ENCODE results near the gene PRDM16. TPM values are rescaled to one million over a fixed set of nuclear protein-coding genes. Genes with fewer than 3 reads are reported as not detected.

Gene PRDM16
- total and polyA plus RNA-seq, 2 of the 4 experiments (the other 2 are of a cell fraction) = 0.02 TPM; not detected in 1

DNA sequence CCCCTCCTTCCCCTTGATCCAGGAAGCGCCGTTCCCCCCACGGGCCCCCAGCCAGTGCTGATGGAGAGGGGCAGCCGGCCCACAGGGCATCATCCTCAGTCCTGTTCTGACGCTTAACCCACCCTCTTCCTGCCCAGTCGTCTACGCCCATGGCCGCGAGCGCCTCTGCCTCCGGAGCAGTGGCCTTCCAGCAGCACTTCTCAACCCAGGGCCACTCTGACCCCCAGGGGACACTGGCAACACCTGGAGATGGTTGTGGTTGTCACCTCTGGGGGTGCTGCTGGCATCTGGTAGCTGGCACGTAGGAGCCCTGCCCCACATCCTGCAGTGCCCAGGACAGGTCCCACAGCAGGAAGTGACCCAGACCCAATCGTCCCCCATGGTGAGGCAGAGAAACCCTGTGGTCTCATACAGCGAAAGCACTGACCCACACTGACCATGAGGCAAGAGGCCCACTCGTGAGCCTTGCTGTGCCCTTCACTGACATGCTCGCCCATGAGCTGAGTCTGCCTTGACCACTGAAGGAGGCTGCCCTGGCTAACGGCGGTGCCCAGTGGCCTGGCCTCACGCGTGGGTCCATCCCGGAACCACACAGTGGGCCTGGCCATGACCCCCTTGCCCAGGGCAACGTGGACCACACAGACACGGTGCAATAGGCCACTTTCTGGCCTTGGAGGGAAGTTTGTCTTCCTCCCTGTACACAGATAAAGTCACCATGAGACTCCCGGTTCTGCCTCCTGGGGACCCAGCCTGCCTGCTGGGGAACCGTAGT lies 288.7 kb downstream of the PRDM16 start:
- Histone ChIP-seq H3K23ac (ENCODE audit: low read depth, low read length) (no peak overlapping the region), H4K5ac (ENCODE audit: low read depth, low read length) (no peak overlapping the region), H3K9ac (ENCODE audit: low read depth, low read length) (no peak overlapping the region), H3K79me1 (ENCODE audit: low read depth in 1 of 2, low read length in 2 of 2) (no peaks in the 10 kb centered on the region), H2AFZ (replicated peaks; ENCODE audit: low read length, poor library complexity) (peak overlapping the region; percentile 21), H2BK20ac (ENCODE audit: low read depth, low read length) (no peak overlapping the region), H3K27ac (ENCODE audit: insufficient read depth, low read length) (no peak overlapping the region), H3K18ac (ENCODE audit: low read depth, low read length) (no peak overlapping the region), H3K9me1 (ENCODE audit: insufficient read depth, low read length) (no peaks in the 10 kb centered on the region), H3K56ac (ENCODE audit: extremely low read depth, insufficient read depth, low read length) (no peak overlapping the region), H4K91ac (ENCODE audit: insufficient read depth, low read depth, low read length) (no peak overlapping the region), H3K36me3 (ENCODE audit: control insufficient read depth, insufficient read depth, low read length) (no peaks in the 10 kb centered on the region), H2BK120ac (ENCODE audit: low read depth, low read length) (no peak overlapping the region), H2AK9ac (replicated peaks; ENCODE audit: low read depth, low read length, poor library complexity) (no peak overlapping the region), H4K8ac (ENCODE audit: low read depth in 2 of 2, low read length in 2 of 2) (no peak overlapping the region), H3K14ac (replicated peaks; ENCODE audit: low read depth, low read length) (no peak overlapping the region), H2AK5ac (ENCODE audit: low read depth, low read length) (no peak overlapping the region), H3K4me3 (ENCODE audit: insufficient read depth, low read depth, low read length) (no peak overlapping the region), H2BK15ac (ENCODE audit: low read depth, low read length) (no peak overlapping the region), H3K9me3 (ENCODE audit: control insufficient read depth, insufficient read depth, low read length) (no peaks in the 10 kb centered on the region; the same call in 1 of the 2 replicates), H2BK5ac (ENCODE audit: low read depth, low read length, poor library complexity, severe bottlenecking) (no peak overlapping the region), H3K27me3 (ENCODE audit: control insufficient read depth, insufficient read depth, low read length) (peaks cover 22% of the 10 kb centered on the region), H3K4me2 (ENCODE audit: low read depth, low read length) (no peak overlapping the region), H3K4me1 (ENCODE audit: control insufficient read depth, insufficient read depth, low read length) (no peaks in the 10 kb centered on the region), H3K4ac (ENCODE audit: low read depth, low read length) (no peak overlapping the region), H4K20me1 (ENCODE audit: insufficient read depth, low read length) (no peaks in the 10 kb centered on the region)
- in situ Hi-C loops (cut with MboI; ENCODE audit: low sequenced_read_pairs) = no loop called here
- dilution Hi-C loops (cut with HindIII; ENCODE audit: low sequenced_read_pairs, unreplicated experiment) = no loop called here
- TF ChIP-seq, protein P1, sequence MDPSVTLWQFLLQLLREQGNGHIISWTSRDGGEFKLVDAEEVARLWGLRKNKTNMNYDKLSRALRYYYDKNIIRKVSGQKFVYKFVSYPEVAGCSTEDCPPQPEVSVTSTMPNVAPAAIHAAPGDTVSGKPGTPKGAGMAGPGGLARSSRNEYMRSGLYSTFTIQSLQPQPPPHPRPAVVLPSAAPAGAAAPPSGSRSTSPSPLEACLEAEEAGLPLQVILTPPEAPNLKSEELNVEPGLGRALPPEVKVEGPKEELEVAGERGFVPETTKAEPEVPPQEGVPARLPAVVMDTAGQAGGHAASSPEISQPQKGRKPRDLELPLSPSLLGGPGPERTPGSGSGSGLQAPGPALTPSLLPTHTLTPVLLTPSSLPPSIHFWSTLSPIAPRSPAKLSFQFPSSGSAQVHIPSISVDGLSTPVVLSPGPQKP (IDR thresholded peaks at IDR 0.05; ENCODE audit: borderline replicate concordance, low read depth, low read length) = no peak
- TF ChIP-seq CHD1 (IDR thresholded peaks at IDR 0.05; ENCODE audit: low read depth, low read length) (no peak), SMC3 (IDR thresholded peaks at IDR 0.05; ENCODE audit: low read depth, low read length) (no peak), RFX5 (IDR thresholded peaks at IDR 0.05; ENCODE audit: low read depth, low read length) (no peak), POLR2A (IDR thresholded peaks at IDR 0.05; ENCODE audit: low read depth, low read length) (no peak), RCOR1 (IDR thresholded peaks at IDR 0.05; ENCODE audit: insufficient replicate concordance, low read length) (no peak), MAFK (IDR thresholded peaks at IDR 0.05; ENCODE audit: low read depth, low read length) (no peak), NFE2L2 (IDR thresholded peaks at IDR 0.05; ENCODE audit: low read depth, low read length) (no peak), FOS (IDR thresholded peaks at IDR 0.05; ENCODE audit: low read depth, low read length) (no peak), CEBPB (IDR thresholded peaks at IDR 0.05; ENCODE audit: low read depth, low read length) (no peak), MAZ (IDR thresholded peaks at IDR 0.05; ENCODE audit: borderline replicate concordance, low read depth, low read length) (no peak), RAD21 (IDR thresholded peaks at IDR 0.05; ENCODE audit: low read length) (no peak), BHLHE40 (IDR thresholded peaks at IDR 0.05; ENCODE audit: low read depth, low read length) (no peak), MXI1 (IDR thresholded peaks at IDR 0.05; ENCODE audit: borderline replicate concordance, low read depth, low read length) (no peak)
- TF ChIP-seq, protein P2, sequence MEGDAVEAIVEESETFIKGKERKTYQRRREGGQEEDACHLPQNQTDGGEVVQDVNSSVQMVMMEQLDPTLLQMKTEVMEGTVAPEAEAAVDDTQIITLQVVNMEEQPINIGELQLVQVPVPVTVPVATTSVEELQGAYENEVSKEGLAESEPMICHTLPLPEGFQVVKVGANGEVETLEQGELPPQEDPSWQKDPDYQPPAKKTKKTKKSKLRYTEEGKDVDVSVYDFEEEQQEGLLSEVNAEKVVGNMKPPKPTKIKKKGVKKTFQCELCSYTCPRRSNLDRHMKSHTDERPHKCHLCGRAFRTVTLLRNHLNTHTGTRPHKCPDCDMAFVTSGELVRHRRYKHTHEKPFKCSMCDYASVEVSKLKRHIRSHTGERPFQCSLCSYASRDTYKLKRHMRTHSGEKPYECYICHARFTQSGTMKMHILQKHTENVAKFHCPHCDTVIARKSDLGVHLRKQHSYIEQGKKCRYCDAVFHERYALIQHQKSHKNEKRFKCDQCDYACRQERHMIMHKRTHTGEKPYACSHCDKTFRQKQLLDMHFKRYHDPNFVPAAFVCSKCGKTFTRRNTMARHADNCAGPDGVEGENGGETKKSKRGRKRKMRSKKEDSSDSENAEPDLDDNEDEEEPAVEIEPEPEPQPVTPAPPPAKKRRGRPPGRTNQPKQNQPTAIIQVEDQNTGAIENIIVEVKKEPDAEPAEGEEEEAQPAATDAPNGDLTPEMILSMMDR (conservative IDR thresholded peaks at IDR 0.05; ENCODE audit: low read depth, low read length) = no peak
- TF ChIP-seq, protein P3, sequence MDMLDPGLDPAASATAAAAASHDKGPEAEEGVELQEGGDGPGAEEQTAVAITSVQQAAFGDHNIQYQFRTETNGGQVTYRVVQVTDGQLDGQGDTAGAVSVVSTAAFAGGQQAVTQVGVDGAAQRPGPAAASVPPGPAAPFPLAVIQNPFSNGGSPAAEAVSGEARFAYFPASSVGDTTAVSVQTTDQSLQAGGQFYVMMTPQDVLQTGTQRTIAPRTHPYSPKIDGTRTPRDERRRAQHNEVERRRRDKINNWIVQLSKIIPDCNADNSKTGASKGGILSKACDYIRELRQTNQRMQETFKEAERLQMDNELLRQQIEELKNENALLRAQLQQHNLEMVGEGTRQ (IDR thresholded peaks at IDR 0.05; ENCODE audit: low read depth, low read length) = no peak
- ChIA-PET CTCF (no interaction called here), POLR2A (ENCODE audit: unreplicated experiment) (no interaction called here)
- intact Hi-C loops (cut with micrococcal nuclease) = no loop called here
- no TSS peak for BruUV-seq (replicated peaks)
- ATAC-seq (ENCODE audit: low read depth) = no peak
- WGBS, 2 experiments (ENCODE audit: extremely low coverage in 2 of 2, insufficient read length in 1 of 2) = 72% methylated on average over 6 of the region's 25 CpGs; no CpG with 5 or more reads in 1 of the 2 experiments
- DNase-seq = no peak
